ENCODE measurements around the gene TCAP. TPM values are rescaled to one million over a fixed set of nuclear protein-coding genes. Genes with fewer than 3 reads are reported as not detected.
A peak's percentile ranks its signal among the peaks of the same experiment; 100 is the strongest.

Gene TCAP
- total and polyA plus RNA-seq, 2 experiments from 2014 or later, result 0.43 TPM; not detected in 1

GRCh38 chr17:39666231-39666600 is 1.1 kb downstream of the TCAP start:
- no peak for TF ChIP-seq EZH2 (IDR thresholded peaks at IDR 0.05; ENCODE audit: insufficient read depth, poor library complexity, severe bottlenecking)
- no peak for TF ChIP-seq EZH2phosphoT487 (IDR thresholded peaks at IDR 0.05; ENCODE audit: insufficient read depth, low read depth)
- in situ Hi-C loops (cut with MboI), result no loop called here
- H3K79me2 ChIP-seq (ENCODE audit: insufficient read depth), result no peaks in the 10 kb centered on the region

GRCh38 chr17:39666601-39667261 is 1.6 kb downstream of the TCAP start:
- no peaks in the 10 kb centered on the region for H3F3A ChIP-seq (ENCODE audit: insufficient read depth)
- 60% methylated on average over 11 of the region's 11 CpGs for WGBS, 2 experiments (ENCODE audit: low coverage in 1 of 2, low lambda C conversion rate in 2 of 2, missing lambda C conversion rate in 2 of 2)
- no peaks in the 10 kb centered on the region for H3K79me2 ChIP-seq (ENCODE audit: insufficient read depth)
- H2AFZ ChIP-seq, result no peak overlapping the region
- peak; percentile 15 for DNase-seq
- in situ Hi-C loops (cut with MboI), result no loop called here
- TF ChIP-seq EZH2 (IDR thresholded peaks at IDR 0.05; ENCODE audit: insufficient read depth, poor library complexity, severe bottlenecking) (no peak), EZH2phosphoT487 (IDR thresholded peaks at IDR 0.05; ENCODE audit: insufficient read depth, low read depth) (no peak)
- no peak overlapping the region for H3K9ac ChIP-seq
- no peaks in the 10 kb centered on the region for H3K9me2 ChIP-seq (ENCODE audit: insufficient read depth)
- no peaks in the 10 kb centered on the region for H4K20me1 ChIP-seq (ENCODE audit: insufficient read depth)
- no peaks in the 10 kb centered on the region for H3K36me3 ChIP-seq (ENCODE audit: low read depth)
- no peaks in the 10 kb centered on the region for H3K4me1 ChIP-seq (ENCODE audit: insufficient read depth)
- no peak overlapping the region for H3K4me3 ChIP-seq
- peaks cover 37% of the 10 kb centered on the region; the same call in 1 of the 2 replicates for H3K27me3 ChIP-seq (replicated peaks; ENCODE audit: insufficient read depth)
- H3K27ac ChIP-seq, result no peak overlapping the region
- no peak overlapping the region for H3K4me2 ChIP-seq (ENCODE audit: unreplicated experiment)
- H3K9me3 ChIP-seq (ENCODE audit: low read depth), result no peaks in the 10 kb centered on the region

More at GRCh38 chr17:39666231-39666600, 1.1 kb downstream of the TCAP start:
- H4K20me1 ChIP-seq (ENCODE audit: insufficient read depth), result no peaks in the 10 kb centered on the region
- no peaks in the 10 kb centered on the region for H3F3A ChIP-seq (ENCODE audit: insufficient read depth)
- DNase-seq, result peak; percentile 19
- 49 to 52% methylated on average over 2 of the region's 2 CpGs for WGBS, 2 experiments (ENCODE audit: low coverage in 1 of 2, low lambda C conversion rate in 2 of 2, missing lambda C conversion rate in 2 of 2)
- no peaks in the 10 kb centered on the region for H3K4me1 ChIP-seq (ENCODE audit: insufficient read depth)
- peaks cover 33% of the 10 kb centered on the region; the same call in 1 of the 2 replicates for H3K27me3 ChIP-seq (replicated peaks; ENCODE audit: insufficient read depth)
- no peak overlapping the region for H3K9ac ChIP-seq
- no peak overlapping the region for H3K4me2 ChIP-seq (ENCODE audit: unreplicated experiment)
- H2AFZ ChIP-seq, result no peak overlapping the region
- H3K9me3 ChIP-seq (ENCODE audit: low read depth), result no peaks in the 10 kb centered on the region
- H3K9me2 ChIP-seq (ENCODE audit: insufficient read depth), result no peaks in the 10 kb centered on the region
- H3K27ac ChIP-seq, result no peak overlapping the region
- H3K4me3 ChIP-seq, result no peak overlapping the region
- no peaks in the 10 kb centered on the region for H3K36me3 ChIP-seq (ENCODE audit: low read depth)

GRCh38 chr17:39667262-39667944 is 2.3 kb downstream of the TCAP start:
- Histone ChIP-seq H4K20me1 (ENCODE audit: insufficient read depth) (no peaks in the 10 kb centered on the region), H3K27me3 (replicated peaks; ENCODE audit: insufficient read depth) (peaks cover 37% of the 10 kb centered on the region; the same call in 1 of the 2 replicates), H3K36me3 (ENCODE audit: low read depth) (no peaks in the 10 kb centered on the region), H3K4me2 (ENCODE audit: unreplicated experiment) (no peak overlapping the region), H3K27ac (no peak overlapping the region), H3K9me3 (ENCODE audit: low read depth) (no peaks in the 10 kb centered on the region), H3K9ac (no peak overlapping the region), H3K4me1 (ENCODE audit: insufficient read depth) (no peaks in the 10 kb centered on the region), H3K79me2 (ENCODE audit: insufficient read depth) (no peaks in the 10 kb centered on the region), H3F3A (ENCODE audit: insufficient read depth) (no peaks in the 10 kb centered on the region), H2AFZ (no peak overlapping the region), H3K4me3 (no peak overlapping the region), H3K9me2 (ENCODE audit: insufficient read depth) (no peaks in the 10 kb centered on the region)
- WGBS, 2 experiments (ENCODE audit: low coverage in 1 of 2, low lambda C conversion rate in 2 of 2, missing lambda C conversion rate in 2 of 2), result 9 to 11% methylated on average over 25 to 48 of the region's 49 CpGs
- DNase-seq, result peak; percentile 35
- in situ Hi-C loops (cut with MboI), result no loop called here
- TF ChIP-seq EZH2phosphoT487 (IDR thresholded peaks at IDR 0.05; ENCODE audit: insufficient read depth, low read depth) (no peak), EZH2 (IDR thresholded peaks at IDR 0.05; ENCODE audit: insufficient read depth, poor library complexity, severe bottlenecking) (peak; percentile 61)

GRCh38 chr17:39667945-39668924 is 3.1 kb downstream of the TCAP start, which contains the start of gene PNMT:
PNMT (plus strand) TSS chr17:39668453; CDS start chr17:39668476, 23 bp downstream.
- no peaks in the 10 kb centered on the region for H3K79me2 ChIP-seq (ENCODE audit: insufficient read depth)
- no peaks in the 10 kb centered on the region for H3K36me3 ChIP-seq (ENCODE audit: low read depth)
- DNase-seq, result peak; percentile 79
- WGBS, 2 experiments (ENCODE audit: low coverage in 1 of 2, low lambda C conversion rate in 2 of 2, missing lambda C conversion rate in 2 of 2), result 2 to 3% methylated on average over 31 to 85 of the region's 85 CpGs
- H3K27me3 ChIP-seq (replicated peaks; ENCODE audit: insufficient read depth), result peaks cover 37% of the 10 kb centered on the region; the same call in 1 of the 2 replicates
- H3F3A ChIP-seq (ENCODE audit: insufficient read depth), result no peaks in the 10 kb centered on the region
- no peak within 1 kb of the TSS for H3K27ac ChIP-seq
- no peaks in the 10 kb centered on the region for H4K20me1 ChIP-seq (ENCODE audit: insufficient read depth)
- H3K9me2 ChIP-seq (ENCODE audit: insufficient read depth), result no peaks in the 10 kb centered on the region
- no peak within 1 kb of the TSS for H3K9ac ChIP-seq
- in situ Hi-C loops (cut with MboI), result no loop called here
- H3K4me1 ChIP-seq (ENCODE audit: insufficient read depth), result no peaks in the 10 kb centered on the region
- no peaks in the 10 kb centered on the region for H3K9me3 ChIP-seq (ENCODE audit: low read depth)
- TF ChIP-seq EZH2phosphoT487 (IDR thresholded peaks at IDR 0.05; ENCODE audit: insufficient read depth, low read depth) (no peak; the same call in 1 of the 2 replicates), EZH2 (IDR thresholded peaks at IDR 0.05; ENCODE audit: insufficient read depth, poor library complexity, severe bottlenecking) (peak; percentile 87)
- peak within 1 kb of the TSS; percentile 55 for H3K4me2 ChIP-seq (ENCODE audit: unreplicated experiment)
- peak within 1 kb of the TSS; percentile 53 for H2AFZ ChIP-seq
- peak within 1 kb of the TSS; percentile 53 for H3K4me3 ChIP-seq

Data from GM23248 (cell line).